Activated CD8-positive, alpha-beta memory T cell treated with anti-CD3 and anti-CD28 coated beads for 36 hours (primary cell): ENCODE measurements around the gene STRIP1. TPM values are rescaled to one million over a fixed set of nuclear protein-coding genes. Genes with fewer than 3 reads are reported as not detected.

ENCODE experiments used
- CTCF ChIA-PET: fragments of 350-600 bp; sonication (Branson Sonifier 250); formaldehyde crosslinking; loops from one replicate; lab custom pipeline; 2021; ENCODE audit warnings: antibody characterized with exemption; lab: Charles Lee
- POLR2A ChIA-PET: fragments of 350-600 bp; sonication (Branson Sonifier 250); formaldehyde crosslinking; loops from one replicate; lab custom pipeline; 2021; ENCODE audit warnings: antibody characterized with exemption; lab: Charles Lee
- total RNA-seq, 2 experiments: library from RNA; stranded (reverse); gene quantifications; one replicate each; pipeline ENCODE4 v1.2.3, GENCODE V29; 2021

STRIP1 gene
- total RNA-seq: 10 to 100 TPM; 32.3 to 32.7 TPM

DNA sequence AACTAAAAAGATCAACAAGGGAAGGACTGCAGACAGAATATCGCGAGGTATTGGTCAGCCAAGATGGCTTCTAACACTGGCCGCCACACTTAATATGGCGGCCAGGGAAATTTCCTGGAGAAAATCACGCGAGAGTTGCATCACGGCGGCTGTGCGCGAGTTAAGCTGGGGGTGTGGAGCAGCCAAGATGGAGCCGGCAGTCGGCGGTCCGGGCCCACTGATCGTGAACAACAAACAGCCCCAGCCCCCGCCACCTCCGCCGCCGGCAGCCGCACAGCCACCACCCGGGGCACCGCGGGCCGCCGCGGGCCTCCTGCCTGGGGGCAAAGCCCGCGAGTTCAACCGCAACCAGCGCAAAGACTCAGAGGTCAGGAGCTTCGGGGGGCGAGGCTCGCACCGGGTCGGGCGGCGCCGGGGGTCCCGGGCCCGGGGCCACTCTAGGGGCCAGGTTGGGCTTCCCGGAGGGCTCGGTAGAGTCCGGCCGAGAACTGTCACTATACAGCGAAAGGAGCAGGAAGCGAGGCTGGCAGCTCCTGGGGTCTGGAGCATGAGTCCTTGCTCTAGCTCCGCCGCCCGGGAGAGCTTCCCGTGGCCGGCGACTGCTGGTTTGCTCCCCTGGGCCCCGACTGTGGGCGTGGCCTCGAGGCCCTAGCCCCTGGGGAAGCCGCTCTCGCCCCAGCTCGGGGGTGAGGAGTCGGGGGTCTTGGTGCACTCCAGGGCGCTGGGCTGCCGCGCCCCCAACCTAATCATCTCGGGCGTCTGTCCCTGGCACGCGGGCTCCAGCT is at the start of gene STRIP1:
TSS of gene STRIP1 (plus strand) at position 174 of the 785 bp plus-strand sequence. CDS start at position 188, 14 bp downstream.
- ChIA-PET CTCF (interaction anchor here (0.7 to 2.5 kb wide), 8 partner anchors 9 to 244 kb away, joined by 3 to 14 read pairs (median 4); partner anchors contain the start of gene AHCYL1), POLR2A (interaction anchor here (0.6 to 2.0 kb wide), 7 partner anchors 16 to 929 kb away, joined by 3 to 9 read pairs (median 3); partner anchors contain the start of genes AHCYL1, LRIF1 and RBM15)

DNA sequence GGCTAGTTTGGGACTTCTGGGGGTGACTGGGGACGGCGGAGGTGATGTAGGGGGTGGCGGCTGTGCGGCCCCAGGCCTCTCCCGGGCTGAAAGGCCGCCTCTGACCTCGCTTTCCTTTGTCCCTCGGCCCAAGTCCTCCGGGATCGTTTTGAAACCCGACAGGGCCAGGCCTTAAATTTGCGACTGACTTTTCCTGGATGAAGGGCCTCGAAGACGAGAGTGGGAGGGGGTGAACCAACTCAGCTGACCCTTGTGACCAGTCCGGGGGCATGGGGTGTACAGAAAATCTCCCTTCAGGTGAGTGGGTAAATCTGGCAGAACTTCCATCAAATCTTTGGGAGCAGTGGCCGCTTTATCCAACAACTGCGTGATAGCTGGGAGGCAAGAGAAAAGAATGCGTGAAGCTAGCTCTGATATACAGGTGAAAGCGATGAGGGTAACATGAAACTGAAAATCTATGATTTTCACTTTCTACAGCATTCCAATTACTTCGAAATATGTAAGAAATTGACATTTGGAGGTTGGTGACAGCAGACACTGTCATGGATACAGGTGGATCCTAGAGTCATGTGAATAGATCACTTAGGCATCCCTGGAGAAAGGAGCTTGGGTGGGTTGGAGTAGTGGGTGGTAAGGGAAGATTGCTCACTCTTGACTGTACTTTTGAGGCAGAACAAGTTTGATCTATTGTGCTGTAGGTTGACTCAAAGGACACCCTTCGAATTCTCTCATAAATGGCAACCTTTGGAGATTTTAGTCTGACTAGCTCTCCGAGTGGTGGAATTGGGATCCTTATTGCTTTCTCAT is 49.0 kb upstream of the STRIP1 start:
- POLR2A ChIA-PET: interaction anchor here (0.9 to 1.7 kb wide), 3 partner anchors 185 to 437 kb away, joined by 3 to 6 read pairs (median 3); partner anchors contain the start of gene GNAI3
- CTCF ChIA-PET: interaction anchor here (0.7 to 8.0 kb wide), 14 partner anchors 10 to 437 kb away, joined by 3 to 247 read pairs (median 12); partner anchors contain the start of genes GNAI3, GSTM4 and STRIP1

- CTCF ChIA-PET: interaction anchor here (1.2 to 8.0 kb wide), 8 partner anchors 10 to 345 kb away, joined by 3 to 247 read pairs (median 16); partner anchors contain the start of gene GSTM4
- POLR2A ChIA-PET: no interaction called here
Measured at GRCh38 chr1:109986054-109986444, 48.4 kb upstream of the STRIP1 start.

- CTCF ChIA-PET: interaction anchor here (2.4 kb wide), 1 partner anchor 212 kb away, joined by 5 read pairs; no protein-coding TSS in a partner anchor
- POLR2A ChIA-PET: no interaction called here
Measured at GRCh38 chr1:109988349-109988914, 46.0 kb upstream of the STRIP1 start.

DNA sequence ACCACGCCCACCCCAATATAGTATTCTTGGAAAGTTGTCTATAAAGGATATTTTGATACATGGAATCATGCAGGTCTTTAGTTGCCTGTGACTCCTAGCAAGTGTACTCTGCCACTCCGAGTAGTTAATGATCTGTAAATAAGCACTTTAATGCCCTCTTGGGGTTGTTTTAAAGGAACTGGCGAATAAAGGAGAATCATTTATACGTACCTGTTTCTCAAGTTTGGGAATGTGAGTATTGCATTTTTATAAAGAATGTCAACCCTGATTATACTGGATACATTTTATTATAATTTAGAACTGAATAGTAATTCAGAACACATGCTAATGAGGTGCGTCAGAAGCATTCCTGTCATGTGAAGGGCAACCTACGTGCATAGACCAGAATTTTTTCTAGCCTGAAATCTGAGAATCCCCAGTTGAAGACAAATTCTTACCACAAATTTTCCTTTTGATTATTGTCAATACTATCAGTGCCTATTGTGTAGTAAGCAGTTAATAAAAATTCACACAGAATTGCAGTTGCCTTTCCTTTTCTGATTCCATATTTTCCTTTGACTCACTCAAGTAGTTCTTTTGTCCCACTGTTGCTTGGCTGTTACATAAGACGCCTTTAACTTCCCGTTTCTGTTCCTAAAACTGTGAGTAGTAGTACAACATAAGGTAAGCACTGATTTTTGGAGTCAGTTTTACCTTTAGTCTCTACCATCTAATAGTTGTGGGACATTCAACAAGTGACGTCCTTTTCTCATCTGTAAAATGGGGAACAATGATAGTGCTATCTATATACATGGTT is 44.7 kb upstream of the STRIP1 start:
- POLR2A ChIA-PET: no interaction called here
- CTCF ChIA-PET: interaction anchor here (2.4 kb wide), 1 partner anchor 213 kb away, joined by 5 read pairs; no protein-coding TSS in a partner anchor

- POLR2A ChIA-PET: no interaction called here
- CTCF ChIA-PET: no interaction called here
Measured at GRCh38 chr1:109990302-109990653, 44.1 kb upstream of the STRIP1 start.

- ChIA-PET POLR2A (no interaction called here), CTCF (interaction anchor here (0.7 to 2.9 kb wide), 2 partner anchors 8 to 469 kb away, joined by 4 to 12 read pairs; partner anchors contain the start of gene AHCYL1)
Measured at GRCh38 chr1:109991400-109991925, 43.0 kb upstream of the STRIP1 start.

DNA sequence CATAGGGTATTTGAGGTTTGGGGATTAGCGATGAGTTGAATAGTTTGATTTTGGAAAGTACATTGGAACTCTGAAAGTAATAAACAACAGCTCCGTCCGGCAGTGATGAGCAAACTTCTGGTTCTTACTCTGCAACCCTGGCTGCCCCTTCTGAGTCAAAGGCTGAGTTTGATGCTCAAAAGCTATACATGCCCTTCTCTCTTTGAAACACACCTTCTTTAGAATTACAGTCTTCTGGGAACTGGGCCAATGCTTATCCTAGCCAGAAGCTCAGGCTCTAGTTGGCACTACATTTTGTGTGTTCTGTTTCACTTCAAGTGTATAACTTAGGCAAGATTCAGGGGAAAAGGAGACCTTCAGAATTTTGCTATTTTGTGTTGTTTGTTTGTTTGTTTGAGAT is 40.5 kb upstream of the STRIP1 start:
- ChIA-PET POLR2A (no interaction called here), CTCF (interaction anchor here (1.1 to 2.9 kb wide), 3 partner anchors 10 to 354 kb away, joined by 3 to 12 read pairs (median 3); partner anchors contain the start of gene AHCYL1)

DNA sequence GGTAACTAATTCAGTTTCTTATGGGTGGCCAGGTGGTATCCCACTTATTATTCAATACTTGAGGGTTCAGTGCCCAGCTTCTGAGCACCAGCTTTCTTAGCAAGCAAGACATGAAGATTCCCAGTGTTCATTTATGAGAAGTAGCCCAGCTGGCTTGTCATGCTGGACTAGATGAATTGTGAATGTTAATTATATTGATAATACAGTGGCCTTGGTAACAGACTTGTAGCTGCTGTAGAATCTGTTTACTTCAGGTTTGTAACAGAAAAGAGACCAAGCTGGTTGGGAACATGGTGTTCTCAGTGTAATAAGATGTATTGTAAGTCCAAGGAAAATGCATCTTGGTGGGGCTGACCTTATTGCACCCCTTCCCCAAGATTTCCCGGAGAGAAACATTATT is 39.8 kb upstream of the STRIP1 start:
- POLR2A ChIA-PET: no interaction called here
- CTCF ChIA-PET: interaction anchor here (1.1 to 2.2 kb wide), 3 partner anchors 10 to 355 kb away, joined by 3 to 8 read pairs (median 3); partner anchors contain the start of gene AHCYL1

DNA sequence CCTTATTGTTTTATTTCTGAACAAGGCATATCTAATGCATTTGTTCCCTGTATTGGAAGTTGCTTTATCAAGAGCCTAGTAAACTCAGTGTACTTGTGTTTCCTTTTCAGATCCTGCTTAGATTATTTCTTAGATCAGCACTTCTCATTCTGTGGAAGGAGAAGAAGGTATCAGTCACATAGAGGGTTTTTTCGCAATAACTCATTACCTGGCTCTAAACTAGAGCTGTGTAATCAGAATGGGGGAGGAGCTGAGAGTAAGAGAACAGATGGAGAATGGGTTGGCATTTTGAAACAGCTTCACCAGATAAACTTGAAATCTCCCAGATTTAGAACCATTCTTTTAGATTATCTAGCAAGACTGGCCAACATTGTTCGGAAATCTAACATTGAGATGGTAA is 38.9 kb upstream of the STRIP1 start:
- ChIA-PET POLR2A (interaction anchor here (0.7 kb wide), 1 partner anchor 15 kb away, joined by 3 read pairs; no protein-coding TSS in a partner anchor), CTCF (interaction anchor here (2.2 kb wide), 1 partner anchor 11 kb away, joined by 8 read pairs; the partner anchor contains the start of gene AHCYL1)

GRCh38 chr1:109996476-109996875 is 37.9 kb upstream of the STRIP1 start:
- POLR2A ChIA-PET: interaction anchor here (0.8 kb wide), 1 partner anchor 213 kb away, joined by 3 read pairs; no protein-coding TSS in a partner anchor
- CTCF ChIA-PET: interaction anchor here (0.6 to 2.2 kb wide), 2 partner anchors 12 to 1263 kb away, joined by 5 to 8 read pairs; partner anchors contain the start of gene AHCYL1

GRCh38 chr1:109997204-109997866 is 37.1 kb upstream of the STRIP1 start:
- POLR2A ChIA-PET: interaction anchor here (0.8 kb wide), 1 partner anchor 213 kb away, joined by 3 read pairs; no protein-coding TSS in a partner anchor
- CTCF ChIA-PET: interaction anchor here (1.3 kb wide), 1 partner anchor 62 kb away, joined by 3 read pairs; no protein-coding TSS in a partner anchor

DNA sequence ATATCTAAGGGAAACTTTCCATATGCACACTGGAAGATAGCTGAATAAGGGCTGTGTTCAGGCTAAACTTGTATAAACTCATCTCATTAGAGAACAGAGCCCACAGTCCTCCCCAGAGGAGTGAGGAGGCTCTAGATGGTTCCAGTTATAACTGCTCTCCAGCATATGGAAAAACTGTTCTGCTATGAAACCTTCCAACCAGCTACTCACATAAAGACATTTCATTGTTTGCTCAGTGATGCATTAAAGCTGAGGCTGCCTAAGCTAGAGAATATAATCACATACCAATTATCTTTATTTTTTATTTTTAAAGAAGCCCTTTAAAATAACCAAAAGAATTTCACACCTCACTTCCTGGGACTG is 36.6 kb upstream of the STRIP1 start:
- CTCF ChIA-PET: interaction anchor here (1.2 to 1.3 kb wide), 2 partner anchors 62 to 221 kb away, joined by 3 read pairs; no protein-coding TSS in a partner anchor
- POLR2A ChIA-PET: no interaction called here

DNA sequence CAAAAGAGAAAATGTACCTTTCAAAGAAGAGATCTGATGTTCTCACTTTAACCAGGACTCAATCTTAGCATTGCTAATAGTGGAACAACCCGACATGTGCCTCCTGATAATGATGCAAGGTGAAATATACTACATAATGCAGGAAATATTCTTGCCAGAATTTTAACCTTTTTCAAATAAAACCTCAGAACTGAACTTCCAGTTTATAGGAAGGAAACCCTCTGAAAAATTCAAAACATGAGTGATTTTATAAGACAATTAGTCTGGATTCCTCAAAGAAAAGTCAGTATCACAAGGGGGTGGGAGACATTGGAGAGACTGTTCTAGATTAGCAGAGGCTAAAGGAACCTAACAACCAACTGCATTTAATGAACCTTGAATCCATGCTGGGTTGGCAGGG is 31.7 kb upstream of the STRIP1 start:
- ChIA-PET CTCF (no interaction called here), POLR2A (no interaction called here)

DNA sequence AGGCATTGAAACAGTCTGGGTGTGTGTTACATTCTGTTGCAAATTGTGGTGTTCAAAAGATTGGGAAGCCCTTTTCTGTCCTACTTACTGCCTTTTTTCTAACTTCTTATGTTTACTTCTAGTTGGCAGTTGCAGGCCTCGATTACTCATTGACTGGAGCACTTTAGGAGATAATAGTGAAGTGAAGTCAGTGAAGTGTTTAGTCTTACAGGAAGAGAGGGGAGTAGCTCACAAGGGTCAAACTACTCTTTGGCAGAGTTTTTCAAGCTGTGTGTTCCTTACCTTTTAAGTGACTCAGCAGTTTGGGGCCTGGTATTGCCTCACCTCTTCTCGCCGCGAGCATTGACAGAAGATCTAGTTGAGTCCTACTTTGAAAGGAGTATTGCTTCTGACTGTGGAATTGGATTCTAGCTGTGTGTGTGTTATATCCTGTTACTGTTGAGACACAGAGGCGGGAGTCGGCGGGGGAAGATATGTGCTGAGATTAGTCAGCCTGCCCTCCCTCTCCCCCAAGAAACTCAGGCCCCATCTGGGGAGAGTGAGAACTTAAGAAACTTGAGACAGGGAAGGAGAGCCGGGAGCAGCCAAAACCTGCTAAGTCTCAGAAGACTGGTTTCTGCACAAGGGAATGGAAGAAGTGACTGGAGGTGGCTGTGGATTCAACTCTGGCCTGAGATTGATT is 30.5 kb upstream of the STRIP1 start:
- ChIA-PET POLR2A (no interaction called here), CTCF (interaction anchor here (1.3 kb wide), 1 partner anchor 20 kb away, joined by 11 read pairs; the partner anchor contains the start of gene AHCYL1)

DNA sequence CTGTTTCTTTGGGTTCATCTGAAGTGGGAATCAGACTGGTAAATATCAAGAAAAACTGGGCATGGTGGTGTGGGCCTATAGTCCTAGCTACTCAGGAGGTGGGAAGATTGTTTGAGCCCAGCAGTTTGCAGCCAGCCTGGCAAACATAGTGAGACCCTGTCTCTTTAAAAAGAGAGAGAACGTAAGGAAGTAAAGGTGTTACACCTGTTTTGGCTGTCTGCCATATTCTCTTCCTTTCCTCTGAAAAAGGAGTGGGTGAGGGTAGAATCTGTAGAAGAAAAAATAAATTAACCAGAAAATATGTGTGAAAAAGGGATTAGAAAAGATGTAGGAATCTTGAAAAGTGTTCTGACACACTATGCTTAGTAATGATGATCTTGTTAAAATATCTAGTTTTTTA is 29.8 kb upstream of the STRIP1 start:
- ChIA-PET POLR2A (no interaction called here), CTCF (interaction anchor here (1.3 kb wide), 1 partner anchor 21 kb away, joined by 11 read pairs; the partner anchor contains the start of gene AHCYL1)
